DOHH2 (cell line): ENCODE data around the gene NFRKB.

ENCODE experiments used
- H3F3A ChIP-seq: fragments of 200-600 bp; sonication (generic), shearing (Covaris generic); 2 replicates; pipeline ENCODE4 v1.6.0; 2016; ENCODE audit warnings: antibody characterized with exemption, mild to moderate bottlenecking; ENCODE audit not compliant: control insufficient read depth, insufficient read depth
- H3K27ac ChIP-seq: fragments of 200-600 bp; sonication (generic); 2 replicates; pipeline ENCODE4 v1.5.1; 2014; ENCODE audit warnings: low read depth, mild to moderate bottlenecking, low read length, moderate library complexity
- H3K27me3 ChIP-seq: fragments of 200-600 bp; sonication (generic); 2 replicates; pipeline ENCODE4 v1.6.1; 2014; ENCODE audit warnings: mild to moderate bottlenecking, low read length, mixed read lengths; ENCODE audit not compliant: control insufficient read depth
- H3K36me3 ChIP-seq: fragments of 200-600 bp; sonication (generic); 2 replicates; pipeline ENCODE4 v1.6.1; 2014; ENCODE audit warnings: mild to moderate bottlenecking, low read length, moderate library complexity, mixed read lengths; ENCODE audit not compliant: control insufficient read depth
- H3K4me1 ChIP-seq: fragments of 200-600 bp; sonication (generic); 2 replicates; pipeline ENCODE4 v1.6.1; 2014; ENCODE audit warnings: mild to moderate bottlenecking, low read length, mixed read lengths; ENCODE audit not compliant: control insufficient read depth
- H3K4me2 ChIP-seq: fragments of 200-600 bp; sonication (generic); 2 replicates; pipeline ENCODE4 v1.6.0; 2014; ENCODE audit warnings: mild to moderate bottlenecking, low read length, moderate library complexity
- H3K4me3 ChIP-seq: fragments of 200-600 bp; sonication (generic); 2 replicates; pipeline ENCODE4 v1.5.1; 2014; ENCODE audit warnings: mild to moderate bottlenecking, low read length, mixed read lengths
- H3K79me2 ChIP-seq: fragments of 200-600 bp; sonication (generic); 2 replicates; pipeline ENCODE4 v1.6.1; 2014; ENCODE audit warnings: mild to moderate bottlenecking, low read length, mixed read lengths; ENCODE audit not compliant: control insufficient read depth
- H3K9me2 ChIP-seq: fragments of 200-600 bp; sonication (generic); replicated peaks from 2 replicates; pipeline ENCODE4 v1.6.1; 2014; ENCODE audit warnings: mild to moderate bottlenecking, low read length, mixed read lengths; ENCODE audit not compliant: control insufficient read depth
- H3K9me3 ChIP-seq: fragments of 200-600 bp; sonication (generic); 2 replicates; pipeline ENCODE4 v1.6.1; 2014; ENCODE audit warnings: antibody characterized with exemption, low read length, mixed read lengths; ENCODE audit not compliant: control insufficient read depth, insufficient read depth
- H4K20me1 ChIP-seq: fragments of 200-600 bp; sonication (generic); 2 replicates; pipeline ENCODE4 v1.6.0; 2014; ENCODE audit warnings: low read depth, mild to moderate bottlenecking, antibody characterized with exemption, low read length, moderate library complexity; ENCODE audit not compliant: control insufficient read depth, insufficient read depth
- CTCF ChIP-seq: fragments of 200-600 bp; sonication (generic); IDR thresholded peaks from one replicate; pipeline ENCODE4 v1.5.1; 2014; ENCODE audit warnings: antibody characterized with exemption, mild to moderate bottlenecking, low read depth, low read length; ENCODE audit not compliant: poor library complexity, severe bottlenecking
- EZH2phosphoT487 ChIP-seq: fragments of 200-600 bp; sonication (generic); IDR thresholded peaks from 2 replicates; pipeline ENCODE4 v1.6.1; 2017; ENCODE audit warnings: borderline replicate concordance, mild to moderate bottlenecking, antibody characterized with exemption, low read length, moderate library complexity, mixed read lengths

NFRKB gene

GRCh38 chr11:129866311-129866710 lies 29.1 kb downstream of the NFRKB start:
- TF ChIP-seq CTCF = no peak
- no peak for TF ChIP-seq EZH2phosphoT487
- Histone ChIP-seq H3F3A (no peaks in the 10 kb centered on the region), H3K36me3 (peaks cover 85% of the 10 kb centered on the region)

GRCh38 chr11:129865701-129866100 lies 29.7 kb downstream of the NFRKB start:
- H3K4me1 ChIP-seq = no peaks in the 10 kb centered on the region
- no peak overlapping the region for H3K27ac ChIP-seq
- no peak overlapping the region for H3K4me3 ChIP-seq
- peaks cover 81% of the 10 kb centered on the region for H3K36me3 ChIP-seq
- no peak overlapping the region for H3K4me2 ChIP-seq
- H4K20me1 ChIP-seq = no peaks in the 10 kb centered on the region
- no peak for TF ChIP-seq CTCF
- no peak for TF ChIP-seq EZH2phosphoT487
- no peaks in the 10 kb centered on the region for H3K27me3 ChIP-seq
- H3K79me2 ChIP-seq = no peaks in the 10 kb centered on the region
- no peaks in the 10 kb centered on the region for H3F3A ChIP-seq
- H3K9me2 ChIP-seq = no peaks in the 10 kb centered on the region
- H3K9me3 ChIP-seq = no peaks in the 10 kb centered on the region

More at GRCh38 chr11:129866311-129866710, 29.1 kb downstream of the NFRKB start:
- Histone ChIP-seq H3K27me3 (no peaks in the 10 kb centered on the region), H3K4me1 (no peaks in the 10 kb centered on the region), H3K4me3 (no peak overlapping the region), H3K4me2 (no peak overlapping the region), H3K9me3 (no peaks in the 10 kb centered on the region), H4K20me1 (no peaks in the 10 kb centered on the region), H3K79me2 (no peaks in the 10 kb centered on the region), H3K9me2 (no peaks in the 10 kb centered on the region), H3K27ac (no peak overlapping the region)

- H3K79me2 ChIP-seq = no peaks in the 10 kb centered on the region
- no peaks in the 10 kb centered on the region for H3K4me1 ChIP-seq
- no peak overlapping the region for H3K4me3 ChIP-seq
- TF ChIP-seq EZH2phosphoT487 = no peak
- TF ChIP-seq CTCF = no peak
- H3K36me3 ChIP-seq = peaks cover 75% of the 10 kb centered on the region
- no peaks in the 10 kb centered on the region for H3K27me3 ChIP-seq
- no peak overlapping the region for H3K27ac ChIP-seq
- no peak overlapping the region for H3K4me2 ChIP-seq
- H3K9me2 ChIP-seq = no peaks in the 10 kb centered on the region
- no peaks in the 10 kb centered on the region for H4K20me1 ChIP-seq
- no peaks in the 10 kb centered on the region for H3K9me3 ChIP-seq
- no peaks in the 10 kb centered on the region for H3F3A ChIP-seq
Observed at GRCh38 chr11:129864811-129865210, 30.6 kb downstream of the NFRKB start.
